Stimulated activated CD4-positive, alpha-beta T cell treated with anti-CD3 and anti-CD28 coated beads, Interleukin-12 subunit alpha, Interleukin-12 subunit beta, amount 100 ng/mL, for 4 hours (primary cell): Measurements from ENCODE around the gene GALR2.
"Not testable (repeated sequence)": the region's sequence is repeated elsewhere in the genome, so short reads cannot be mapped to it uniquely, and the experiment has no call there.

ENCODE experiments used
- DNase-seq: peaks from one replicate; pipeline ENCODE4 v3.0.0-alpha.2; 2020

Gene GALR2, protein sequence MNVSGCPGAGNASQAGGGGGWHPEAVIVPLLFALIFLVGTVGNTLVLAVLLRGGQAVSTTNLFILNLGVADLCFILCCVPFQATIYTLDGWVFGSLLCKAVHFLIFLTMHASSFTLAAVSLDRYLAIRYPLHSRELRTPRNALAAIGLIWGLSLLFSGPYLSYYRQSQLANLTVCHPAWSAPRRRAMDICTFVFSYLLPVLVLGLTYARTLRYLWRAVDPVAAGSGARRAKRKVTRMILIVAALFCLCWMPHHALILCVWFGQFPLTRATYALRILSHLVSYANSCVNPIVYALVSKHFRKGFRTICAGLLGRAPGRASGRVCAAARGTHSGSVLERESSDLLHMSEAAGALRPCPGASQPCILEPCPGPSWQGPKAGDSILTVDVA

DNA sequence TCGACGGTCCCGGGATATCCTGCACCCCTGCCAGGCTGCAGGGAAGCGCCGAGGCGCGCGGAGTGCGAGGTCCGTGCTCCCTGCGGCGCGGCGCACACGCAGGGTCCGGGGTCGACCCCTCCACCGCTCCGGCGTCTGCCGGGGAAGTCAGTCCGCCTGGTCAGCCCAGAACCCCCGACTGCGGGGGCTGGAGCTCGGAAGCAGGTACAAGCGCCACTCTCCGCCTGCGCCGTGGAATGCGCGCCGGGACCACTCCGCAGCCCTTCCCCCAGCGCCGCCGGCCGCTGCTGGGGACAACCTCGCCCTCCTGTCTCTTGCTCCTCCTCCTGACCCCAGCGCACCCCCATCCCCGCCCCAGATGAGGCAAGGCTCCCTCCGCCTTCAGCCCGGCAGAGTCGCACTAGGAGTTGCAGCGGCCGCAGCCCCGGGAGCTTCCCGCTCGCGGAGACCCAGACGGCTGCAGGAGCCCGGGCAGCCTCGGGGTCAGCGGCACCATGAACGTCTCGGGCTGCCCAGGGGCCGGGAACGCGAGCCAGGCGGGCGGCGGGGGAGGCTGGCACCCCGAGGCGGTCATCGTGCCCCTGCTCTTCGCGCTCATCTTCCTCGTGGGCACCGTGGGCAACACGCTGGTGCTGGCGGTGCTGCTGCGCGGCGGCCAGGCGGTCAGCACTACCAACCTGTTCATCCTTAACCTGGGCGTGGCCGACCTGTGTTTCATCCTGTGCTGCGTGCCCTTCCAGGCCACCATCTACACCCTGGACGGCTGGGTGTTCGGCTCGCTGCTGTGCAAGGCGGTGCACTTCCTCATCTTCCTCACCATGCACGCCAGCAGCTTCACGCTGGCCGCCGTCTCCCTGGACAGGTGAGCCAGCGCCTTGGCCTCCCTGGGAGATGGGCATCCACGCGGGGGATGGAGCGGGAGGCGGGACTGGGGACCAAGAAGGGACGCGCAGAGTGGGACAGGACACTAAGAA is at the start of gene GALR2:
TSS of gene GALR2 (plus strand) at position 392 of the 974 bp plus-strand sequence. CDS start at position 495, 103 bp downstream.
- DNase-seq: no peak

DNA sequence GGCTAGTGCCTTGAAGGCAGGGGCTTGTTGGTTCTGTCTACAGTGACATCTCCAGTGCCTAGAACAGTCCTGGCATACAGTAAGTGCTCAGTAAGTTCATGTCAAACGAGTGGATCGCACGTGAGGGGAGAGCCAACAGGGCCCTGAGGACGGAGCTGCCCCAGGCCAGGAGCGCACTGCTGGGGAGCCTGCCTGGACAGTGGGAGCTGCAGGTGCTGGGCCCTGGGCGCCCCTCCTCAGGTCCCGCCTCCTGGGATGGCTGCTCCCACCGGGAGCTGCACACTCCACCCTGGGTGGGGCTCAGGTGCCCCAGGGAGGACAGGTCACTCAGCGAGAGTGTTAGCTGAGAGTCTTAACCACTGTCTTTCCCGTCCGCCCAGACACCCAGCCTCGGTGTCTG is 49.3 kb upstream of the GALR2 start:
- no peak for DNase-seq

DNA sequence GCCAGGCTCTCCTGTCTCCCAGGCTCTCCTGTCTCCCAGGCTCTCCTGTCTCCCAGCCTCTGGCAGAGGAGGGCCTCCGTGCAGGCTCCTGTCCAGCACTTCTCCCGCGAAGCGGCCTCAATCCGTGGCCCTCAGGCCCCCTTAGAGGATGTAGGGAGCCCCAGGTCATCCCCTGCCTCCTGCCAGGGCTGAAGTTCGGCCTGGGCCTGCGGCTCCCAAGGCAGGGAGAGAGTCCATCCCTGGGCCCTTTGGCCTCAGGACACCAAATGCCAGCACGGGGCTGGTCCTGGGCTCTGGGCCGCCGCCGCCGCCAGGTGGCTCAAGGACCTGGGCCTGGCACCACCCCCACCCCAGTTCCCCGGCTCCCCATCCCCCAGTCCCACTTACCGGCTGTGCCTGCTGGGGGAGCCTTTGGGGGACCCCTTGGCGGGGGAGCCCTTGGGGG is 47.8 kb upstream of the GALR2 start:
- DNase-seq: no peak

DNA sequence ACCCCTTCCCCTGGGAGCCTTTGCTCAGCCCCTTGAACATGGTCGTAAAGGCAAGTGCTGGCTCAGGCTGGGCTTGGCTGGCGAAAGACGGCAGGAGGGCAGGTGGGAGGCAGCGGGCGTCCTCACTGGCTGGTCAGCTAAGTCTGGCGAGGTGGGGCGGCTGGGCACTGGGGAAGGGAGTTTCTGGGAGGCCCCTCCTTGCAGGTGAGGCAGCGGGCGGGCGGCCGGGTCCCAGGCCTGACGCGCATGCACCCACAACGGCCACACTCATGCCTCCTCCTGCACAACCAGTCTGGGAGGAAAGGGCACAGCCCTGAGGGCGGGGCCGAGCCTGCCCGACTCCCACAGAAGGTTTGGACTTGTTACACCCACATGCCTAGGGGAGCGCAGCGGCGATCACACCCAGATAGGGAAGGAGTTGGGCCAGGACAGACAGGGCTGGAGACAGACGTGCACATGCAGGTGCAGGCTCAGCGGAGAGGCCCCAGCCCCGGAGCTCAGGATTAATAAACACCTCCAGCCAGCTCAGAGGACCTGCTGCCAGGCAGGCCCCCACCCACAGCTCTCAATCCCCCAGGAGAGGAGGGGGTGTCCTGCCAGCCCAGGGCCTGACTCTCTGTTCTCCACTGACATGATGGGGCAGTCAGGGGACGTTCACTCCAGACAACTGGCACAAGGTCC is 47.3 kb upstream of the GALR2 start, which contains the start of gene EVPL:
TSS of gene EVPL (minus strand) at position 148 of the 681 bp plus-strand sequence. CDS start at position 40, 108 bp downstream.
- no peak for DNase-seq

DNA sequence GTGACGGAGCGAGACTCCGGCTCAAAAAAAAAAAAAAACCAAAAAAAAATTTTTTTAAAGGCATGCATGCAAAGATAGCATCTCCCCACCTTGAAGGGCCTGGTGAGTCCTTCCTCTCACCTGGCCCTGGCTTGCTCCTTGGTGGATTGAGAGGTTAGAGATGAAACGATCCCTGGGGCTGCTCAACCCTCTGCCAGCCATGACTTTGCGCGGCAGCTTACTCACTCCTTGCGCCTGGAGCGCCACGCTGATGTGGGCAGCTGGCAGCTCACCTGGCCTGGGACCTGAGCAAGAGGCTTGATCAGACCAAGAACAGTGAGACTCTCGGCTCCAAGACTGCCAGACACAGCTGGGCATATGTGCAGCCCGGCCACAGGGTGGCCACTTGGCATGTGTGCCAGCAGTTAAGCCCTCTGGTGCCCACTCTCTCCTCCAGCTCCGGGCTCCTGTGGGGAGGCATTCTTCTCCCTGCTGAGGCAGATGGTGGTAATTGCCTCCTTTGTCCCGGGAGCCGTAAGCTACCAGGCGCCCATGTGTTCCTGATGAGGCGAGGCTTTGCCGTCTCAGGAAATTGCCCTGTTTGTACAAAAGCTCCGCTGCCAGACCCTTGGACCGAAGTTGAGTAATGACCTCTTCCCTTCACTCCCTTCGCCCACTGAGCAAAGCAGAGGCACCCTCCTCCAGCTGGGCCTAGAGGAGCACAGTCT is 42.4 kb upstream of the GALR2 start:
- no peak for DNase-seq

DNA sequence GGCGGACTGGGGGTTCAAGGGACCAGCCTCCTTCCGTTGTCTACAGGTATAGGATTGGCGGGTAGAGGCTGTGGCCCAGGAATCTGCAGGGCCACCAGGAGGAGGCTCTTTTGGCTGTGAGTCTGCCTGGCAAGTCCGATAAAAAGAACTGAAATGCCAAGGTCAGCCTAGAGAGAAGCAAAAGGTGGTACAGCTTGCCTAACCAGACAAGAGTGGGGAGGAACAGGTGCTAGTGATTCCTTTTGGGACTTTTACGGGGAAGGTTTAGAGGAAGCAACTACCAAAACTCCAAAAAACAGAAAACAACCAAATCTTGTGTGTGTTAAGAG is 41.8 kb upstream of the GALR2 start:
- no peak for DNase-seq

DNA sequence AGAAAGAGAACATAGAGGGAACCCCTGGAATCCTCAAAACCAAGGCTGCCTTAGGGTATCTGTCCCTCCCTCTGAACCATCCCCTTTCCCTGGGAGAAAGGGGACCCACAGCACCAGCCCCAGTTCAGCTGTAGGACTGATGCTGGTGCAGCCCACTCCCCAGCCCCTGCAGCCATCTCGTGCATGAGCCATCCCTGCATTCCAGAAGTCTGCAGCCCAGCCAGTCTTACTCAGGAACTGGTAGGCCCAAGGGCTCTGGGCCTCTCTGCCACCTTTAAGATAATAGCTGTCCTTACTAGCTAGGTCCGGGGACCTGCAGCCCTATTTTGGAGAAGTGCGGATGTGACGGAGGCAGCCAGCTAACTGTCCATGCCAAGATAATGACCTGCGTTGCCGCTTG is 41.4 kb upstream of the GALR2 start:
- no peak for DNase-seq

DNA sequence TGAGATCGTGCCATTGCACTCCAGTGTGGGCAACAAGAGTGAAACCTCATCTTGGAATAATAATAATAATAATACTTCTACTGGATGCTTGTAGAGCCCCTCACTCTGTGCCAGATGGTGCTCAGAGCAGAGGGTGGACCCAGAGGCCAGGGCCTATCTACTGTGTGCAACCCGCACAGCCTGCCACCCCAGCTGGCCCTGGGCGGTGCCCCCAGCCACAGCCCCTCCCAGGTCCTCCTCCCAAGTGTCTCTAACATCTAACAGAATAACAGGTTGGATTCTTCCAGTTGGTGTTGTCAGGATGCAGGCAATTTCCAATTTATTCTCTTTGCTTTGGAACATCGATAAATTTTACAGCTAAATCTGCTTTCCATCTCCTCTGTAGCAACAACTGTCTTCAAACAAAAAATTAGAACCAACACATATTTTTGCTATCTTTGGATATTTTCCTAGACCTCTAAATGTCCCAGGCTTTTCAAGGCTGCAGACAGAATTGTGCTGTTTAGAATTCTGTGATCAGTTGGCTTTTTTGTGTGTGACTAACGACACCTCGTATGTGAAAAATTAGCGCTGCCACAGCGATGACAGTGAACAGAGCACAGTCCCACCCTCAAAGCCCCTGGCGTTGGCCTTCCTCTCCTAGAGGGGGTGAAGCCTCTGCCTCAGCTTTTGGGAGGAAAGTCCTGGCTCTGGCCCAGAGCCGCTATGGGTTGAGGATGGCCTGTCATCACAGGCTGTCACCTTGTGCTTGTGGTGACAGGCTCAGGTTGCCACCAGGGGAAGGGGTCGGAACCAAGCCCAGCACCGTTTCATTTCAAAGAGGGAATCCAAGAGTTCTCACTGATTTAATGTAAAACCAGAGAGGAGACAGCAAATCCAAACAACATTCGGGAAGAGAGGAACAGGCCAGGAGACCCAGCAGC is 39.9 kb upstream of the GALR2 start:
- no peak for DNase-seq

DNA sequence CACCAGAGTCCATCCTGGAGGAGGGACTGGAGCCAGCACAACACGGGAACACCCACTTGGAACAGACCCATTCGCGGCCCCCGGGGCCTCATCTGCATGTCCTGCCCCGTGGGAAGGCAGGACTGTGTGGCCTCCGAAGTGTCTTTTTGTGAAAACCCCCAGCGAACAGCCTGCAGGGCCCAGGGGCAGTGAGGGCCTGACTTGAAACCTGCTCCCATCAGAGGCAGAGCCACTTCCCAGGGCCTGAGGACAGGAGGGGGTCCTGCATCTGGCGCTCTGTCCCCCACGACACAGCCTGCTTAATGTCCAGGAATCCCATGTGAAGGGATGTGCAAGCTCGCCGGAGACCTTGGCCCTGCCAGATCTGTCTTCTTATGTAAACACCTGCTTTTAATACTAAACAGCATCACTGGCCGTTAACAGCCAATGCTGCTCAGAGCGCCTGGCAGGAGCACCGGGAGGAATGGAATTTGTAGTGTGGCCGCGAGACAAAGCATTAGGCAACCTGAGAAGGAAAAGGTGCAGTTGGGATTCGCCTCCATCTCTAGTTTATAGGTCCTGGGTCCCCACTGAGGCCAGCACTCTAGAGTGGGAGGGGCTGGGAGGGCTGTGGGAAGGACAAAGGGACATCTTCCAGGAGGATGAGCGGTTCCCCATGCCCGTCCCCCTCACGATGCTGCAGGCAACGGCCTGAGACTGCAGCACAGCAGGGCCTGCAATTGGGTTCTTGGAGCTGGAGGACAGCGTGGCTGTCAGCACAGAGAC is 37.9 kb upstream of the GALR2 start:
- no peak for DNase-seq

DNA sequence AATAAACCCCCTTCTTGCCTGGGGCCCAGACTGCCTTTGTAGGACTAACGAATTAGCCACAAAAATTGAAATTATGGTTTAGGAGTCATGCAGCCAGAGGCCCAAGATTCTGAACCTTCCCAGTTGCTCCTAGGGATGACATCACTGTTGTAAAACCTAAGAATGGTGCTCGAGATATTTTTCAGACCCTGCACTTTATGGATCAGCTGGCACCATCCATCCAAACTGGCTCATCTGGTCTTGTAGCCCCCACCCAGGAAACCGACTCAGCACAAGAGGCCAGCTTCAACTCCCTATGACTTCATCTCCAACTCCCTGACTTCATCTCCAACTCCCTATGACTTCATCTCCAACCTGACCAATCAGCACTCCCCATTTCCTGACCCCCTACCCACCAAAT is 36.5 kb upstream of the GALR2 start:
- DNase-seq: no peak

DNA sequence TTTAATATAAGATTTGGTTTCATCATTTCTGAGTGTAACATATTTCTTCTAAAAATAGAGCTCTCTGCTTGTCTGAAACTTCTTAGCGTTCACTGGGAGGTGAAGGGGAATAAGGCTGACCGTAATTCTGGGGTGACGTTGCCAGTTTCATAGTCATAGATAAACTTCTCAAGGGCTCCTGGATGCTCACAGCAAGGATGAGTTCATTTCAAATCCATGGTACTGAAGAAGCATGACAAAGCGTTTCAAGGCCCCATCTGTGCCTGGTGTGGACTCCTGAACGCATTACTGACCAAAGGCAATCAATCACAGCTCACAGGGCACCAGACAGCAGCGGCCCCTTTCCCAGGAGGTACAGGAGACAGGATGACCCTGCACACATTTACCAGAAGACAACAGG is 35.5 kb upstream of the GALR2 start:
- no peak for DNase-seq

DNA sequence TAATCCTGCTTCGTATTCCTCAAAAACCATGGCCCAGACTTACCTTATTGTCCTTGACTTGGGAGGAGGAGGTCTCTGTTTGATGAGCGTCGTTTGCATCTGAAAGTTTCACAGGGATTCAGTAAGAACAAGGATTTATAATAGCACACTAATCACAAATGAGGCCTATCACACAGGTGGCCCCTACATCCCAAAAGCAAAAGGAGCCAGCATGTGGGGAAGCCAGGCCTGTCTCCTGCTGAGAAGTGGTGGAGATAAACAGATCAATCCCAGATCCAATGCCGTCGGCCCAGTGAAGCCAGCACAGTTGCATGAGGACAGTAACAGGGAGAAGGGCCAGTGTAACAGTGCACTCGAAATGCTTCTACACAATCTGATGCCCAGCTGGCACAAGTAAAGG is 34.2 kb upstream of the GALR2 start:
- no peak for DNase-seq

DNA sequence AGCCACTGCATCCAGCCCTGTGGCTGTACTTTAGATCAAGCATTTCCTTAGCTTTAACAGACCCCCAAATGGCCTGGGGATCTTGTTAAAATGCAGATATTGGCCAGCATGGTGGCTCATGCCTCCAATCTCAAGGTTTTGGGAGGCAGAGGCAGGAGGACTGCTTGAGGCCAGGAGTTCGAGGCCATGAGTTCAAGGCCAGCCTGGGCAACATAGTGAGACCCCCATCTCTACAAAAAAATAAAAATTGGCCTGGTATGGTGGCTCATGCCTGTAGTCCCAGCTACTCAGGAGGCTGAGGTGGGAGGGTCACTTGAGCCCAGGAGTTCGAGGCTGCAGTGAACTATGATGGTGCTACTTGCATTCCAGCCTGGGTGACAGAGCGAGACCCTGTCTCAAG is 31.7 kb upstream of the GALR2 start:
- DNase-seq: not testable (repeated sequence)

DNA sequence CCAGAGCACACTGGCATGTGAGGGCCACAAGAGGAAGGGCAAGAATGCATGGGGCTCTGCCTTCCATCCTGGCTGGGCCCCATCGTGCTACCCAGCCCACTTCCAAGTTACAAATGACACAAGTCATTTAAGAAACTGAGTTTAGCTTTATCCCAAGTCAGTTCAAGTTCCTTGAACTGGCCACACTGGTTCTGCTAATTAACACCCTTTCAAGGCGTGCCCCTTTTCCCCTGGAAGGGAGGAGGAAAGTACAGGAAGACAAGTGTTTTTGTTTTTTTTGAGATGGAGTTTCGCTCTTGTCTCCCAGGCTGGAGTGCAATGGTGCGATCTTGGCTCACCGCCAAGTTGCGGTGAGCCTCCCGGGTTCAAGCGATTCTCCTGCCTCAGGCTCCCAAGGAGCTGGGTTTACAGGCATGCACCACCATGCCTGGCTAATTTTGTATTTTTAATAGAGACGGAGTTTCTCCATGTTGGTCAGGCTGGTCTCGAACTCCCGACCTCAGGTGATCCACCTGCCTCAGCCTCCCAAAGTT is 30.0 kb upstream of the GALR2 start:
- not testable (repeated sequence) for DNase-seq

DNA sequence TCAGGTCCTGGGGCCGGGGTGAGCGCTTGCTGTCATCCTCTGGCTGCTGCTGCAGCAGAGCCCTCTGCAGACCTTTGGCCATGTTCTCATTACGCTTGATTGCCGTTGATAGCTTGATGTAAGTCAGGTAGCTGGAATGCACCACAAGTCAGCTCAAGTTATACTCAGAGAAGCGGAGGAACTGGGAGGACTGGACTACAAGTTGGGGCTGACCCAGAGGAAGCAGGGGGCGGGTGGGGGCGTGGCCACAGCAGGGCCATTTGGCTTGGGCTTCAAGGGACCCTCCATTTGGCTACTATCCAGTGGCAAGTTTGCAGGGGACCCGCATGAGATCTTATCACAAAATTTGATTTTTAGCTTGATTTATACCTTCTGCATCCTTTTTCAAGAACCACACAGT is 28.5 kb upstream of the GALR2 start:
- DNase-seq: no peak

DNA sequence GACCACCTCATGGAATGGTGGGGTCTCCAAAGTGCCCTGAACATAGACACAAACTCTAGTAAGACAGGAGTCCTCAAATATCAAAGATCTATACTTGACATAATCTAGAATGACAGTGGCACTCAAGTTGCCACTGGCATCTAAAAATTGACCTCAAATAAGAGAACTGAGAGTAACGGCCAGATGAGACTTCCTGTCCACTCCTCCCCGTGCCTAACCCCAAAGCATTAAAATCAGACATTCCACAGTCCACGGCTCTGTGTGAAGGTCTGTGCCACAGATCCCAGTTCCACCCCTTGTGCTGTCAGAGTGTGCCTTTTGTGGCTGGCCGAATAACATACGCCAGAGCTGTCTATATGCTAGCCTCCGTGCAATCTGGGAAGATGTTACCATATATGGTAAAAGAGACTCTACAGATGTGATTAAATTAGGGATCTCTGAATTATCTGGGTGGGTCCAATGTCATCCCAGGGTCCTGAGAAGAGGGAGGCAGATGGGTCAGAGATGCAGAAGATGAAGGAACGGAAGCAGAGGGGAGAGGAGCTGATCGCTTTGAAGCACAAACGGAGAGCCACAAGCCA is 26.5 kb upstream of the GALR2 start:
- no peak for DNase-seq

DNA sequence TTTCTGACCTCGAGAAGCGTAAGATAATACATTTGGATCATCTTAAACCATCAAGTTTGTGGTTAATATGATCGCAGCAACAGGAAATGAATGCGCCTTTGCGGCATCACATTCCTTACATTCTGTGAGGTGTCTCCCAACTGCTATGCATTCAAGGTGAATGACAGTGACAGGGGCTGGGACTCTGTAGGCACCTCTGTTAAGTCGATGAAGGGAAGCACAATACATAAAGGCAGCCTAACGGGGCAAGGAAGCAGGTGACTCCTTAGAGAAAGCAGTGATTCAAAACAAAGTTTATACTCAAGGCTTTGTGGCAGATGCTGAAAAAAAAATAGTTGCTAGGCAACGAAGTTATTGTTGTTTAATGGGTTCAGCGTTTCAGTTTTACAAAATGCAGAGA is 25.9 kb upstream of the GALR2 start:
- no peak for DNase-seq

DNA sequence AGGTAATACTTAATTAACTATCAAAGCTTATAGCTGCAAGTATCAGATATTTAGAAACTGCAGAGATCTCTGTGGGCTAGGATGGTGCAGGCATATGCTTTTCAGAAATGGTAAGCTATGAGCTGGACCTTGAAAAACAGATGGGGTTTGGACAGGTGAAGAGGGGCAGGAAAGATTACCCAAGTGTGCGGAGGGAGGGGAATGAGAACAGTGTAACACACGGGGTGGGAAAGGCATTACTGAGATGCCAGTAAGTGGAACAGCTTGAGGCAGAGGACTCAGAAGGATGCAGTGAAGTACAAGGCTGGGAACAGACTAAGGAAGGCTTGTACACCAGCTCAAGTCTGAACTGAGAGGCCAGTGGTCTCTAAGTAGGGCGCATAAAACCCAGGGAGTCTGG is 25.3 kb upstream of the GALR2 start:
- no peak for DNase-seq

DNA sequence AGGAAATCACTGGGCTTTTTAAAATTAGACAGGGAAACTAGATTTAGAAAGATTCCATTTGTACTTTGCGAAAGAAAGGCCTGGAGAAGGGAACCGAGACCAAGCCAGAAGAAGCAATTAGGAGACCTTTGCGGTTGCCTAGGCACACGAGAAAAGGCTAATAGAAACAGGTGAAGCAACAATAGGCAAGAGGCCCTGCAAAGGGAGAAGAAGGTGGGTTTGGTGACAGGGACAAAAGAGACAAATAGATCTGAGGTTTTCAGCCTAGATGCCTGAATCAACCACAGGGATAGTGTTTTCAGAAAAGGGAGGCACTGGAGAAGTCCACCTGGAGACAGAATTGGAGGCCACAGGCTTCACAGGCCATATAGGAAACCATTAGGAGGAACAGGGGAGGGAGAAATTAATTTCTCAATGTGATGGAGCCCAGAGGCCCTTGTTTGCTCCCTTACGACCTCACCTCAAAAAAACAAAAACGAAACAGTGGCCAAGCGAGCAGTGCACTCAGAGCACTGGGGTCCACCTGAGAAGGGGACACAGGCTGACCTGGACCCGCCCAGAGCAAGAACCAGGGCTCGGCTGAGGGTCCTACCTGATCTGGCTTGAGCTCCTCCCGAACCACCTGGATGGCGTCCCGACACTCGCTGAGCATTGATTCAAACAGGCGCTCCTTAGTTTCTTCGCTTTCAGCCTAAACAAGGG is 24.6 kb upstream of the GALR2 start:
- no peak for DNase-seq
